ENCODE measurements around the gene ZNF660.
"Not testable (repeated sequence)": the region's sequence is repeated elsewhere in the genome, so short reads cannot be mapped to it uniquely, and the experiment has no call there.

The ZNF660 gene

DNA sequence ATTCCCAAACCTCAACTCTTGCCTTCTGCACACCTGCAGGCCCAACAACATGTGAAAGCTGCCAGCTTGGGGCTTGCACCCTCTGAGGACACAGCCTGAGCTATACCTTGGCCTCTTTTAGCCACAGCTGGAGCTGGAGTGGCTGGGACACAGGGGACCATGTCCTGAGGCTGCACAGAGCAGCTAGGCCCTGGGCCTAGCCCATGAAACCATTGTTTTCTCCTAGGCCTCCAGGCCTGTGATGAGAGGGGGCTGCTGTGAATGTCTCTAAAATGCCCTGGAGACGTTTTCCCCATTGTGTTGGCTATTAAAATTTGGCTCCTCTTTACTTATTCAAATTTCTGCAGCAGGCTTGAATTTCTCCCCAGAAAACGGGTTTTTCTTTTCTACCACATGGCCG, 22.6 kb upstream of the ZNF660 start:
- H3K27ac ChIP-seq, result no peak overlapping the region
- no peak for TF ChIP-seq ZFX (IDR thresholded peaks at IDR 0.05)
- no peak for TF ChIP-seq CTCF (conservative IDR thresholded peaks at IDR 0.05)

- H3K27ac ChIP-seq, result no peak overlapping the region
- no peak for TF ChIP-seq ZFX (IDR thresholded peaks at IDR 0.05)
These were observed 16.2 kb upstream of the ZNF660 start for GRCh38 chr3:44568561-44568960.

- TF ChIP-seq ZFX (IDR thresholded peaks at IDR 0.05) (no peak), CTCF (conservative IDR thresholded peaks at IDR 0.05) (no peak)
- no peak overlapping the region for H3K27ac ChIP-seq
These were observed 13.7 kb upstream of the ZNF660 start for GRCh38 chr3:44571024-44571423.

DNA sequence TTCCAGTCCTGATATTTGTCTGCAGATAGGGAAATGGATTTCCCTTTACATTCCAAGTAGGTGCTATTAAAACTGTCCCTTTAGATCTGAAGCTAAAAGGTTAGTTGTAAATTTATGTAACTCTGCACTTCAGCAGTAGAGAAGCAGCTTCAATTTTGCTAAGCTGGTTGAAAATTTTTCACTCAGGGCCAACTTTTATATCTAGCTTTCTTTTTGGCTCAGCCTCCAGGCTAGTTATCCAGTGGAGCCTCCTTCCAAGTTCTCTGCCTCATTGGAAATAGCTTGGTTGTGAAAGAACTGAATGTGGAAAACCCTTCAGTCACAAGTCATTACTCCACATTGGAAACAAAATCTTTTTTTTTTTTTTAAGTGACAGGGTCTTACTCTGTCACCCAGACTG, 8.2 kb upstream of the ZNF660 start:
- H3K27ac ChIP-seq, result no peak overlapping the region
- TF ChIP-seq CTCF (conservative IDR thresholded peaks at IDR 0.05), result no peak
- TF ChIP-seq ZFX (IDR thresholded peaks at IDR 0.05), result no peak

- not testable (repeated sequence) for H3K27ac ChIP-seq
These were observed 7.3 kb upstream of the ZNF660 start for GRCh38 chr3:44577354-44577952.

- not testable (repeated sequence) for H3K27ac ChIP-seq
These were observed 6.4 kb upstream of the ZNF660 start for GRCh38 chr3:44578316-44578715.

- not testable (repeated sequence) for H3K27ac ChIP-seq
These were observed 5.7 kb upstream of the ZNF660 start for GRCh38 chr3:44578924-44579515.

- H3K27ac ChIP-seq, result not testable (repeated sequence)
These were observed 5.0 kb upstream of the ZNF660 start for GRCh38 chr3:44579749-44580148.

- not testable (repeated sequence) for H3K27ac ChIP-seq
These were observed 3.8 kb upstream of the ZNF660 start for GRCh38 chr3:44580971-44581370.

- TF ChIP-seq ZFX (IDR thresholded peaks at IDR 0.05) (no peak), CTCF (conservative IDR thresholded peaks at IDR 0.05) (no peak)
- H3K27ac ChIP-seq, result no peak overlapping the region
These were observed 11.9 kb downstream of the ZNF660 start for GRCh38 chr3:44596621-44597020.

- no peak overlapping the region for H3K27ac ChIP-seq
- TF ChIP-seq CTCF (conservative IDR thresholded peaks at IDR 0.05) (no peak), ZFX (IDR thresholded peaks at IDR 0.05) (no peak)
These were observed 17.0 kb downstream of the ZNF660 start for GRCh38 chr3:44601749-44602148.
